ENCODE results near the gene EGFR.

EGFR gene

DNA sequence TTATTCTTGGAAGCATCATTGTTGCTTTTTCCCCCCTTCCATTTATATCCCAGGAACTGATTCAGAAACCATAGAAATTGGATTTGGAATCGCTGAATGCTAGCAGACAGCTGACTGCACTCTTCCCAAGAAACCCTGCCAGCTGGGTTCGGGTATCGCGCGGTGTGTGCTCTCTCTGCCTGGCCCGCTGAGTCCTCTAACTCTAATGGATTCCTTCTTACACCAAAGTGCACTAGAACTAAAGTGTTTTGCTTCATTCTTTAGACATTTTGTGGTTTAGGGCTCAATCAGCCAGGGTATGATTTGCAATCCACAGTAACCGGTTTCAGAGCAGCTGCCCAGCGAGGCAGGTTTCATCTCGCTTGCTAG, 92.2 kb downstream of the EGFR start:
- no peak overlapping the region for H3K27ac ChIP-seq (ENCODE audit: low read depth, low read length, poor library complexity, severe bottlenecking)
- no peaks in the 10 kb centered on the region for H4K20me1 ChIP-seq (ENCODE audit: insufficient read depth, low read length)
- H3K79me2 ChIP-seq (ENCODE audit: insufficient read depth, low read length) = no peaks in the 10 kb centered on the region
- no peak overlapping the region for H3K4me3 ChIP-seq (ENCODE audit: low read depth, low read length, poor library complexity, severe bottlenecking)
- no peak overlapping the region for H2AFZ ChIP-seq (ENCODE audit: low read length)
- H3K9me2 ChIP-seq (ENCODE audit: low read depth, low read length) = no peaks in the 10 kb centered on the region
- H3K9me3 ChIP-seq (ENCODE audit: low read length) = no peaks in the 10 kb centered on the region
- no peaks in the 10 kb centered on the region for H3K36me3 ChIP-seq (ENCODE audit: insufficient read depth, low read length)
- no peaks in the 10 kb centered on the region for H3K4me1 ChIP-seq (ENCODE audit: insufficient read depth, low read length, severe bottlenecking)
- H3F3A ChIP-seq (ENCODE audit: insufficient read depth, low read length) = no peaks in the 10 kb centered on the region
- no peak overlapping the region for H3K9ac ChIP-seq (ENCODE audit: low read length)
- H3K27me3 ChIP-seq (ENCODE audit: insufficient read depth, low read length) = no peaks in the 10 kb centered on the region
- TF ChIP-seq EZH2 (IDR thresholded peaks at IDR 0.05; ENCODE audit: borderline replicate concordance, low read length) = no peak
- TF ChIP-seq, protein P1, sequence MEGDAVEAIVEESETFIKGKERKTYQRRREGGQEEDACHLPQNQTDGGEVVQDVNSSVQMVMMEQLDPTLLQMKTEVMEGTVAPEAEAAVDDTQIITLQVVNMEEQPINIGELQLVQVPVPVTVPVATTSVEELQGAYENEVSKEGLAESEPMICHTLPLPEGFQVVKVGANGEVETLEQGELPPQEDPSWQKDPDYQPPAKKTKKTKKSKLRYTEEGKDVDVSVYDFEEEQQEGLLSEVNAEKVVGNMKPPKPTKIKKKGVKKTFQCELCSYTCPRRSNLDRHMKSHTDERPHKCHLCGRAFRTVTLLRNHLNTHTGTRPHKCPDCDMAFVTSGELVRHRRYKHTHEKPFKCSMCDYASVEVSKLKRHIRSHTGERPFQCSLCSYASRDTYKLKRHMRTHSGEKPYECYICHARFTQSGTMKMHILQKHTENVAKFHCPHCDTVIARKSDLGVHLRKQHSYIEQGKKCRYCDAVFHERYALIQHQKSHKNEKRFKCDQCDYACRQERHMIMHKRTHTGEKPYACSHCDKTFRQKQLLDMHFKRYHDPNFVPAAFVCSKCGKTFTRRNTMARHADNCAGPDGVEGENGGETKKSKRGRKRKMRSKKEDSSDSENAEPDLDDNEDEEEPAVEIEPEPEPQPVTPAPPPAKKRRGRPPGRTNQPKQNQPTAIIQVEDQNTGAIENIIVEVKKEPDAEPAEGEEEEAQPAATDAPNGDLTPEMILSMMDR (IDR thresholded peaks at IDR 0.05; ENCODE audit: low read length) = no peak
- H3K4me2 ChIP-seq (ENCODE audit: low read length) = no peak overlapping the region

GRCh38 chr7:55112056-55112455, 93.2 kb downstream of the EGFR start:
- no peaks in the 10 kb centered on the region for H4K20me1 ChIP-seq (ENCODE audit: insufficient read depth, low read length)
- H2AFZ ChIP-seq (ENCODE audit: low read length) = no peak overlapping the region
- no peaks in the 10 kb centered on the region for H3K9me2 ChIP-seq (ENCODE audit: low read depth, low read length)
- H3K27me3 ChIP-seq (ENCODE audit: insufficient read depth, low read length) = no peaks in the 10 kb centered on the region
- no peak overlapping the region for H3K9ac ChIP-seq (ENCODE audit: low read length)
- no peak overlapping the region for H3K4me2 ChIP-seq (ENCODE audit: low read length)
- no peaks in the 10 kb centered on the region for H3K79me2 ChIP-seq (ENCODE audit: insufficient read depth, low read length)
- H3K27ac ChIP-seq (ENCODE audit: low read depth, low read length, poor library complexity, severe bottlenecking) = no peak overlapping the region
- H3K9me3 ChIP-seq (ENCODE audit: low read length) = no peaks in the 10 kb centered on the region
- H3K36me3 ChIP-seq (ENCODE audit: insufficient read depth, low read length) = no peaks in the 10 kb centered on the region
- H3K4me1 ChIP-seq (ENCODE audit: insufficient read depth, low read length, severe bottlenecking) = no peaks in the 10 kb centered on the region
- H3K4me3 ChIP-seq (ENCODE audit: low read depth, low read length, poor library complexity, severe bottlenecking) = no peak overlapping the region
- H3F3A ChIP-seq (ENCODE audit: insufficient read depth, low read length) = no peaks in the 10 kb centered on the region
- TF ChIP-seq, protein P1 (IDR thresholded peaks at IDR 0.05; ENCODE audit: low read length) = no peak
- TF ChIP-seq EZH2 (IDR thresholded peaks at IDR 0.05; ENCODE audit: borderline replicate concordance, low read length) = no peak

DNA sequence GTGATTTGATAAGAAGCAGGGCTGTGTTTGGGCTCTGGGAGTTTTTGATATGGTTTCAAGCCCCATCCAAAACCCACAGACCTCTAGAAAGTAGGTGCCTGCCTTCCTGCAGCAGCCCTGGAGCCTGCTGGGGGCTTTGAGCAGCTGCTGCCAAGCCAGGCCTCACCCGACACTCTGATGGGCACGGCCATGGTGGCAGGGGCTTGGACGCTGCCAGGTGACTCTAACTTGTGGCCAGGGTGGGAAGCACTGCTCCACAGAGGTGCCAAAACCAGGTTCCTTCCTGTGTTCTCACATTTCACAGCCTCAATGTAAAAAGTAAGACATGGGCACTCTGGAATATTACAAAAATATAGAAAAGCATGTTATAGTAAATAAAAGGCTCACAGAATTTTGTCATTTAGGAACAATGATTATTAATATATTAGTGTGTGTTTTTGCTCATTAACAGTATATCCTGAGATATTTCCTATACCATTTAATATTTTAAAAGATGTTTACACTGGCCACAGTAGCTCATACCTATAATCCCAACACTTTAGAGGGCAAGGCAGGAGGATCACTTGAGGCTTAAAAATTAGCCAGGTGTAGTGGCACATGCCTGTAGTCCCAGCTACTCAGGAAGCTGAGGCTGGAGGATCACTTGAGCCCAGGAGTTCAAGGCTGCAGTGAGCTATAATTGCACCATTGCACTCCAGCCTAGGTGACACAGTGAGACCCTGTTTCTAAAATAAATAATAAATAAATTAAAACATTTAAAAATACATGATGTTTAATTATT, 95.1 kb downstream of the EGFR start:
- no peak overlapping the region for H3K4me2 ChIP-seq (ENCODE audit: low read length)
- H3K4me3 ChIP-seq (ENCODE audit: low read depth, low read length, poor library complexity, severe bottlenecking) = no peak overlapping the region
- H2AFZ ChIP-seq (ENCODE audit: low read length) = no peak overlapping the region
- no peak overlapping the region for H3K9ac ChIP-seq (ENCODE audit: low read length)
- no peaks in the 10 kb centered on the region for H3K27me3 ChIP-seq (ENCODE audit: insufficient read depth, low read length)
- no peak overlapping the region for H3K27ac ChIP-seq (ENCODE audit: low read depth, low read length, poor library complexity, severe bottlenecking)
- no peaks in the 10 kb centered on the region for H3F3A ChIP-seq (ENCODE audit: insufficient read depth, low read length)
- no peaks in the 10 kb centered on the region for H3K9me2 ChIP-seq (ENCODE audit: low read depth, low read length)
- no peaks in the 10 kb centered on the region for H3K4me1 ChIP-seq (ENCODE audit: insufficient read depth, low read length, severe bottlenecking)
- H3K36me3 ChIP-seq (ENCODE audit: insufficient read depth, low read length) = no peaks in the 10 kb centered on the region
- no peaks in the 10 kb centered on the region for H4K20me1 ChIP-seq (ENCODE audit: insufficient read depth, low read length)
- H3K9me3 ChIP-seq (ENCODE audit: low read length) = no peaks in the 10 kb centered on the region
- no peak for TF ChIP-seq EZH2 (IDR thresholded peaks at IDR 0.05; ENCODE audit: borderline replicate concordance, low read length)
- TF ChIP-seq, protein P1 (IDR thresholded peaks at IDR 0.05; ENCODE audit: low read length) = no peak
- H3K79me2 ChIP-seq (ENCODE audit: insufficient read depth, low read length) = no peaks in the 10 kb centered on the region

Data from OCI-LY1 (cell line).